ENCODE measurements around the gene PIGM. TPM values are rescaled to one million over a fixed set of nuclear protein-coding genes. Genes with fewer than 3 reads are reported as not detected.

Gene PIGM
- total and polyA plus RNA-seq, 2 experiments from 2014 or later = 5.0 TPM

DNA sequence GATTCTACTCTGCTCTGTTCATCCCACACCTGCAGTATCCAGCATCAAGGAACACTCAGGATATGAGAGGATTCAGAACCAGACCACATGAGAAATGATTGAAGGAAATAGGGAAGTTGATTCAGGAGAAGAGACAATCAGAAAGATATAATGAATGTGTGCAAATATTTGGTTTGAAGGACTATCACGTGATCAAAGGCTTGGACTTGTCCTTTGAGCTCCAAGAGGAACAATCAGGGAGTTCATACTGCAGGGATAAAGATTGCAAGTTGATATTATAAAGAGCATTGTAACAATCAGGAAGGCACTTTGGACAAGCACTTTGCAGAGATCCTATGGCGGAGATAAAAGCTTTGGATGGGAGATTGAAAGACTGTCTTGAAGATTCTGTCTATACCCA is 13.9 kb upstream of the PIGM start:
- Histone ChIP-seq H2AFZ (no peak overlapping the region), H3K27ac (ENCODE audit: low read depth) (no peak overlapping the region), H3K9me2 (ENCODE audit: insufficient read depth) (no peaks in the 10 kb centered on the region; the same call in 1 of the 2 replicates), H3K36me3 (ENCODE audit: insufficient read depth) (no peaks in the 10 kb centered on the region), H3F3A (replicated peaks; ENCODE audit: low read depth) (0 out of 2 replicates have a peak, but pooled peaks cover 6% of the 10 kb centered on the region), H3K79me2 (replicated peaks; ENCODE audit: insufficient read depth) (no peaks in the 10 kb centered on the region), H3K4me2 (no peak overlapping the region), H3K27me3 (ENCODE audit: insufficient read depth) (peaks cover 8% of the 10 kb centered on the region; the same call in 1 of the 2 replicates), H3K4me3 (no peak overlapping the region), H4K20me1 (replicated peaks; ENCODE audit: insufficient read depth) (no peaks in the 10 kb centered on the region), H3K4me1 (ENCODE audit: insufficient read depth) (peaks cover 29% of the 10 kb centered on the region)
- no peak overlapping the region for H3K27ac Mint-ChIP-seq
- H3K4me1 Mint-ChIP-seq = peaks cover 29% of the 10 kb centered on the region
- H3K9me3 Mint-ChIP-seq = no peaks in the 10 kb centered on the region
- ATAC-seq = no peak
- no peak for DNase-seq (ENCODE audit: low spot score)
- peaks cover 5% of the 10 kb centered on the region for H3K27me3 Mint-ChIP-seq (ENCODE audit: insufficient read depth, low read depth, poor library complexity)
- 0 out of 3 replicates have a peak, but pooled peaks cover 3% of the 10 kb centered on the region for H3K36me3 Mint-ChIP-seq (ENCODE audit: low read depth)
- H3K4me3 Mint-ChIP-seq = no peak overlapping the region
- TF ChIP-seq JUNB (IDR thresholded peaks at IDR 0.05; ENCODE audit: unreplicated experiment) (no peak), ZNF331 (CRISPR knock-in tag; IDR thresholded peaks at IDR 0.05; ENCODE audit: low read depth) (no peak), EZH2phosphoT487 (IDR thresholded peaks at IDR 0.05; ENCODE audit: unreplicated experiment) (no peak), EZH2 (IDR thresholded peaks at IDR 0.05; ENCODE audit: low read depth, unreplicated experiment) (no peak), NANOG (IDR thresholded peaks at IDR 0.05; ENCODE audit: borderline replicate concordance) (no peak)
- TF ChIP-seq, protein P1, sequence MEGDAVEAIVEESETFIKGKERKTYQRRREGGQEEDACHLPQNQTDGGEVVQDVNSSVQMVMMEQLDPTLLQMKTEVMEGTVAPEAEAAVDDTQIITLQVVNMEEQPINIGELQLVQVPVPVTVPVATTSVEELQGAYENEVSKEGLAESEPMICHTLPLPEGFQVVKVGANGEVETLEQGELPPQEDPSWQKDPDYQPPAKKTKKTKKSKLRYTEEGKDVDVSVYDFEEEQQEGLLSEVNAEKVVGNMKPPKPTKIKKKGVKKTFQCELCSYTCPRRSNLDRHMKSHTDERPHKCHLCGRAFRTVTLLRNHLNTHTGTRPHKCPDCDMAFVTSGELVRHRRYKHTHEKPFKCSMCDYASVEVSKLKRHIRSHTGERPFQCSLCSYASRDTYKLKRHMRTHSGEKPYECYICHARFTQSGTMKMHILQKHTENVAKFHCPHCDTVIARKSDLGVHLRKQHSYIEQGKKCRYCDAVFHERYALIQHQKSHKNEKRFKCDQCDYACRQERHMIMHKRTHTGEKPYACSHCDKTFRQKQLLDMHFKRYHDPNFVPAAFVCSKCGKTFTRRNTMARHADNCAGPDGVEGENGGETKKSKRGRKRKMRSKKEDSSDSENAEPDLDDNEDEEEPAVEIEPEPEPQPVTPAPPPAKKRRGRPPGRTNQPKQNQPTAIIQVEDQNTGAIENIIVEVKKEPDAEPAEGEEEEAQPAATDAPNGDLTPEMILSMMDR (conservative IDR thresholded peaks at IDR 0.05; ENCODE audit: low read depth in 2 of 2) = no peak
- TF ChIP-seq, protein P2, sequence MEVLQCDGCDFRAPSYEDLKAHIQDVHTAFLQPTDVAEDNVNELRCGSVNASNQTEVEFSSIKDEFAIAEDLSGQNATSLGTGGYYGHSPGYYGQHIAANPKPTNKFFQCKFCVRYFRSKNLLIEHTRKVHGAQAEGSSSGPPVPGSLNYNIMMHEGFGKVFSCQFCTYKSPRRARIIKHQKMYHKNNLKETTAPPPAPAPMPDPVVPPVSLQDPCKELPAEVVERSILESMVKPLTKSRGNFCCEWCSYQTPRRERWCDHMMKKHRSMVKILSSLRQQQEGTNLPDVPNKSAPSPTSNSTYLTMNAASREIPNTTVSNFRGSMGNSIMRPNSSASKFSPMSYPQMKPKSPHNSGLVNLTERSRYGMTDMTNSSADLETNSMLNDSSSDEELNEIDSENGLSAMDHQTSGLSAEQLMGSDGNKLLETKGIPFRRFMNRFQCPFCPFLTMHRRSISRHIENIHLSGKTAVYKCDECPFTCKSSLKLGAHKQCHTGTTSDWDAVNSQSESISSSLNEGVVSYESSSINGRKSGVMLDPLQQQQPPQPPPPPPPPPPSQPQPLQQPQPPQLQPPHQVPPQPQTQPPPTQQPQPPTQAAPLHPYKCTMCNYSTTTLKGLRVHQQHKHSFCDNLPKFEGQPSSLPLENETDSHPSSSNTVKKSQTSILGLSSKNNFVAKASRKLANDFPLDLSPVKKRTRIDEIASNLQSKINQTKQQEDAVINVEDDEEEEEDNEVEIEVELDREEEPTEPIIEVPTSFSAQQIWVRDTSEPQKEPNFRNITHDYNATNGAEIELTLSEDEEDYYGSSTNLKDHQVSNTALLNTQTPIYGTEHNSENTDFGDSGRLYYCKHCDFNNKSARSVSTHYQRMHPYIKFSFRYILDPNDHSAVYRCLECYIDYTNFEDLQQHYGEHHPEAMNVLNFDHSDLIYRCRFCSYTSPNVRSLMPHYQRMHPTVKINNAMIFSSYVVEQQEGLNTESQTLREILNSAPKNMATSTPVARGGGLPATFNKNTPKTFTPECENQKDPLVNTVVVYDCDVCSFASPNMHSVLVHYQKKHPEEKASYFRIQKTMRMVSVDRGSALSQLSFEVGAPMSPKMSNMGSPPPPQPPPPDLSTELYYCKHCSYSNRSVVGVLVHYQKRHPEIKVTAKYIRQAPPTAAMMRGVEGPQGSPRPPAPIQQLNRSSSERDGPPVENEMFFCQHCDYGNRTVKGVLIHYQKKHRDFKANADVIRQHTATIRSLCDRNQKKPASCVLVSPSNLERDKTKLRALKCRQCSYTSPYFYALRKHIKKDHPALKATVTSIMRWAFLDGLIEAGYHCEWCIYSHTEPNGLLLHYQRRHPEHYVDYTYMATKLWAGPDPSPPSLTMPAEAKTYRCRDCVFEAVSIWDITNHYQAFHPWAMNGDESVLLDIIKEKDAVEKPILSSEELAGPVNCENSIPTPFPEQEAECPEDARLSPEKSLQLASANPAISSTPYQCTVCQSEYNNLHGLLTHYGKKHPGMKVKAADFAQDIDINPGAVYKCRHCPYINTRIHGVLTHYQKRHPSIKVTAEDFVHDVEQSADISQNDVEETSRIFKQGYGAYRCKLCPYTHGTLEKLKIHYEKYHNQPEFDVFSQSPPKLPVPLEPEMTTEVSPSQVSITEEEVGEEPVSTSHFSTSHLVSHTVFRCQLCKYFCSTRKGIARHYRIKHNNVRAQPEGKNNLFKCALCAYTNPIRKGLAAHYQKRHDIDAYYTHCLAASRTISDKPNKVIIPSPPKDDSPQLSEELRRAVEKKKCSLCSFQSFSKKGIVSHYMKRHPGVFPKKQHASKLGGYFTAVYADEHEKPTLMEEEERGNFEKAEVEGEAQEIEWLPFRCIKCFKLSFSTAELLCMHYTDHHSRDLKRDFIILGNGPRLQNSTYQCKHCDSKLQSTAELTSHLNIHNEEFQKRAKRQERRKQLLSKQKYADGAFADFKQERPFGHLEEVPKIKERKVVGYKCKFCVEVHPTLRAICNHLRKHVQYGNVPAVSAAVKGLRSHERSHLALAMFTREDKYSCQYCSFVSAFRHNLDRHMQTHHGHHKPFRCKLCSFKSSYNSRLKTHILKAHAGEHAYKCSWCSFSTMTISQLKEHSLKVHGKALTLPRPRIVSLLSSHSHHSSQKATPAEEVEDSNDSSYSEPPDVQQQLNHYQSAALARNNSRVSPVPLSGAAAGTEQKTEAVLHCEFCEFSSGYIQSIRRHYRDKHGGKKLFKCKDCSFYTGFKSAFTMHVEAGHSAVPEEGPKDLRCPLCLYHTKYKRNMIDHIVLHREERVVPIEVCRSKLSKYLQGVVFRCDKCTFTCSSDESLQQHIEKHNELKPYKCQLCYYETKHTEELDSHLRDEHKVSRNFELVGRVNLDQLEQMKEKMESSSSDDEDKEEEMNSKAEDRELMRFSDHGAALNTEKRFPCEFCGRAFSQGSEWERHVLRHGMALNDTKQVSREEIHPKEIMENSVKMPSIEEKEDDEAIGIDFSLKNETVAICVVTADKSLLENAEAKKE (CRISPR knock-in tag; IDR thresholded peaks at IDR 0.05) = no peak
- TF ChIP-seq, protein P3, sequence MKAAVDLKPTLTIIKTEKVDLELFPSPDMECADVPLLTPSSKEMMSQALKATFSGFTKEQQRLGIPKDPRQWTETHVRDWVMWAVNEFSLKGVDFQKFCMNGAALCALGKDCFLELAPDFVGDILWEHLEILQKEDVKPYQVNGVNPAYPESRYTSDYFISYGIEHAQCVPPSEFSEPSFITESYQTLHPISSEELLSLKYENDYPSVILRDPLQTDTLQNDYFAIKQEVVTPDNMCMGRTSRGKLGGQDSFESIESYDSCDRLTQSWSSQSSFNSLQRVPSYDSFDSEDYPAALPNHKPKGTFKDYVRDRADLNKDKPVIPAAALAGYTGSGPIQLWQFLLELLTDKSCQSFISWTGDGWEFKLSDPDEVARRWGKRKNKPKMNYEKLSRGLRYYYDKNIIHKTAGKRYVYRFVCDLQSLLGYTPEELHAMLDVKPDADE (IDR thresholded peaks at IDR 0.05) = no peak

All from GM23338 (cell line).